H9 (cell line): ENCODE data around the gene NSG1. TPM values are rescaled to one million over a fixed set of nuclear protein-coding genes. Genes with fewer than 3 reads are reported as not detected.

Source experiments
- DNase-seq: peaks from one replicate; pipeline ENCODE4 v3.0.0-alpha.2; 2017
- H2AFZ ChIP-seq: one replicate; pipeline ENCODE4 v1.6.1; 2013; ENCODE audit warnings: mild to moderate bottlenecking, low read length, control low read depth, moderate library complexity
- H2AK5ac ChIP-seq: 2 replicates; pipeline ENCODE4 v1.6.1; 2013; ENCODE audit warnings: low read length, control low read depth, mixed read lengths; ENCODE audit not compliant: insufficient read length
- H2BK120ac ChIP-seq: one replicate; pipeline ENCODE4 v1.6.1; 2013; ENCODE audit warnings: low read depth, mild to moderate bottlenecking, low read length, control low read depth, inconsistent platforms; ENCODE audit not compliant: poor library complexity, severe bottlenecking
- H2BK12ac ChIP-seq: 2 replicates; pipeline ENCODE4 v1.6.1; 2013; ENCODE audit warnings: low read length, control low read depth, mixed read lengths, low read depth; ENCODE audit not compliant: insufficient read length
- H2BK15ac ChIP-seq: 2 replicates; pipeline ENCODE4 v1.6.1; 2013; ENCODE audit warnings: low read depth, low read length, control low read depth
- H2BK20ac ChIP-seq: one replicate; pipeline ENCODE4 v1.6.1; 2013; ENCODE audit warnings: low read depth, mild to moderate bottlenecking, low read length, control low read depth, inconsistent platforms; ENCODE audit not compliant: poor library complexity, severe bottlenecking
- H2BK5ac ChIP-seq: 2 replicates; pipeline ENCODE4 v1.6.1; 2013; ENCODE audit warnings: low read length, control low read depth, mixed read lengths; ENCODE audit not compliant: insufficient read length
- H3K14ac ChIP-seq: 2 replicates; pipeline ENCODE4 v1.6.1; 2013; ENCODE audit warnings: low read length, control low read depth; ENCODE audit not compliant: insufficient read depth
- H3K18ac ChIP-seq: 2 replicates; pipeline ENCODE4 v1.6.1; 2013; ENCODE audit warnings: low read depth, mild to moderate bottlenecking, mixed read lengths, low read length, control low read depth; ENCODE audit not compliant: insufficient read length
- H3K23ac ChIP-seq: 2 replicates; pipeline ENCODE4 v1.6.1; 2013; ENCODE audit warnings: low read length, control low read depth, mixed read lengths, low read depth; ENCODE audit not compliant: insufficient read length
- H3K23me2 ChIP-seq: 2 replicates; pipeline ENCODE4 v1.6.1; 2013; ENCODE audit warnings: low read depth, mild to moderate bottlenecking, mixed read lengths, low read length, control low read depth; ENCODE audit not compliant: insufficient read length, poor library complexity, severe bottlenecking
- H3K27ac ChIP-seq: 2 replicates; pipeline ENCODE4 v1.5.1; 2013; ENCODE audit warnings: low read length, control low read depth, mixed read lengths, low read depth; ENCODE audit not compliant: insufficient read length
- H3K27me3 ChIP-seq: 2 replicates; pipeline ENCODE4 v1.6.1; 2013; ENCODE audit warnings: low read length, control low read depth, inconsistent platforms; ENCODE audit not compliant: insufficient read depth
- H3K4ac ChIP-seq: 2 replicates; pipeline ENCODE4 v1.6.1; 2013; ENCODE audit warnings: low read depth, mild to moderate bottlenecking, control low read depth, inconsistent platforms, low read length, moderate library complexity
- H3K4me1 ChIP-seq: 2 replicates; pipeline ENCODE4 v1.6.1; 2013; ENCODE audit warnings: low read length, control low read depth, inconsistent platforms; ENCODE audit not compliant: insufficient read depth
- H3K4me2 ChIP-seq: 2 replicates; pipeline ENCODE4 v1.6.1; 2013; ENCODE audit warnings: low read length, control low read depth, mixed read lengths; ENCODE audit not compliant: insufficient read length, insufficient read depth
- H3K56ac ChIP-seq: 2 replicates; pipeline ENCODE4 v1.6.1; 2013; ENCODE audit warnings: low read depth, mild to moderate bottlenecking, mixed read lengths, low read length, control low read depth; ENCODE audit not compliant: insufficient read length
- H3K79me1 ChIP-seq: 2 replicates; pipeline ENCODE4 v1.6.1; 2013; ENCODE audit warnings: low read depth, mild to moderate bottlenecking, moderate library complexity, low read length, control low read depth, inconsistent platforms; ENCODE audit not compliant: insufficient read depth, poor library complexity, severe bottlenecking
- H3K79me2 ChIP-seq: 2 replicates; pipeline ENCODE4 v1.6.1; 2013; ENCODE audit warnings: low read length, control low read depth, inconsistent platforms; ENCODE audit not compliant: insufficient read depth
- H3K9ac ChIP-seq: 2 replicates; pipeline ENCODE4 v1.6.1; 2013; ENCODE audit warnings: low read length, control low read depth, mixed read lengths; ENCODE audit not compliant: insufficient read length; ENCODE audit errors: extremely low read depth
- H3K9me3 ChIP-seq: one replicate; pipeline ENCODE4 v1.6.1; 2013; ENCODE audit warnings: low read depth, low read length, inconsistent platforms; ENCODE audit not compliant: control insufficient read depth
- H3T11ph ChIP-seq: one replicate; pipeline ENCODE4 v1.6.1; 2013; ENCODE audit warnings: mild to moderate bottlenecking, low read length, control low read depth, inconsistent platforms
- H4K20me1 ChIP-seq: one replicate; pipeline ENCODE4 v1.6.1; 2013; ENCODE audit not compliant: control insufficient read depth, insufficient read length, insufficient read depth
- H4K5ac ChIP-seq: 2 replicates; pipeline ENCODE4 v1.6.1; 2013; ENCODE audit warnings: low read depth, mild to moderate bottlenecking, mixed read lengths, low read length, control low read depth; ENCODE audit not compliant: insufficient read length
- H4K8ac ChIP-seq: replicated peaks from 2 replicates; pipeline ENCODE4 v1.6.1; 2013; ENCODE audit warnings: low read length, control low read depth, mixed read lengths, low read depth; ENCODE audit not compliant: insufficient read length
- H4K91ac ChIP-seq: 2 replicates; pipeline ENCODE4 v1.6.1; 2013; ENCODE audit warnings: low read depth, mild to moderate bottlenecking, moderate library complexity, mixed read lengths, low read length, control low read depth; ENCODE audit not compliant: insufficient read length
- H3K27ac Mint-ChIP-seq, 3 experiments: 2 replicates in 2 of 3; 3 replicates in 1 of 3; pipeline ENCODE4 v1.8.0; 2020 to 2021; ENCODE audit warnings: mixed read lengths in 3 of 3, mild to moderate bottlenecking in 1 of 3, moderate library complexity in 1 of 3
- H3K27me3 Mint-ChIP-seq: 2 replicates; pipeline ENCODE4 v1.8.0; 2021; ENCODE audit warnings: low read depth, mild to moderate bottlenecking, moderate library complexity, mixed read lengths
- H3K36me3 Mint-ChIP-seq, 3 experiments: 2 replicates in 2 of 3; 3 replicates in 1 of 3; pipeline ENCODE4 v1.8.0; 2020 to 2021; ENCODE audit warnings: low read depth in 3 of 3, mixed read lengths in 3 of 3; ENCODE audit not compliant: insufficient read depth in 1 of 3
- H3K4me1 Mint-ChIP-seq, 2 experiments: 2 replicates each; pipeline ENCODE4 v1.8.0; 2020; ENCODE audit warnings: mixed read lengths in 2 of 2
- H3K4me3 Mint-ChIP-seq, 2 experiments: 2 replicates in 1 of 2; 3 replicates in 1 of 2; pipeline ENCODE4 v1.8.0; 2020 to 2021; ENCODE audit warnings: mild to moderate bottlenecking in 2 of 2, mixed read lengths in 2 of 2, moderate library complexity in 1 of 2
- H3K9me3 Mint-ChIP-seq, 2 experiments: 2 replicates in 1 of 2; 3 replicates in 1 of 2; pipeline ENCODE4 v1.8.0; 2020; ENCODE audit warnings: mild to moderate bottlenecking in 2 of 2, mixed read lengths in 2 of 2, moderate library complexity in 1 of 2
- CTCF ChIP-seq: fragments of 200-600 bp; sonication (generic); conservative IDR thresholded peaks from 3 replicates; pipeline ENCODE4 v1.8.0; 2021; ENCODE audit warnings: antibody characterized with exemption, mild to moderate bottlenecking
- WGBS: extraction: QIAGEN DNeasy Blood & Tissue Kit; methylation state at CpG from one replicate; pipeline ENCODE4 v1.1.7; 2013; ENCODE audit warnings: missing lambda C conversion rate, low lambda C conversion rate, mixed read lengths; ENCODE audit not compliant: insufficient read length; ENCODE audit errors: extremely low coverage; 5-methylcytosine and 5-hydroxymethylcytosine counted together
- total RNA-seq: library from RNA; stranded (reverse); gene quantifications from 2 replicates; pipeline ENCODE4 v1.2.1, GENCODE V29; 2021

The NSG1 gene
- total RNA-seq, 1 experiment from 2014 or later: 9.3 TPM

- Histone ChIP-seq H2BK5ac (no peak overlapping the region), H3K56ac (no peak overlapping the region), H3K4me1 (no peaks in the 10 kb centered on the region), H4K8ac (no peak overlapping the region), H2BK120ac (no peak overlapping the region), H3K4ac (no peak overlapping the region), H3K9ac (no peak overlapping the region), H2BK15ac (no peak overlapping the region), H3K4me2 (no peak overlapping the region), H2BK12ac (no peak overlapping the region), H3K23ac (no peak overlapping the region), H3K14ac (no peak overlapping the region), H4K5ac (no peak overlapping the region), H2BK20ac (no peak overlapping the region), H2AK5ac (no peak overlapping the region), H3K27ac (no peak overlapping the region), H3K27me3 (no peaks in the 10 kb centered on the region; the same call in 1 of the 2 replicates), H3K79me2 (no peaks in the 10 kb centered on the region), H3K79me1 (no peaks in the 10 kb centered on the region), H3K9me3 (no peaks in the 10 kb centered on the region), H3K18ac (no peak overlapping the region), H4K91ac (no peak overlapping the region), H3T11ph (no peak overlapping the region), H4K20me1 (no peaks in the 10 kb centered on the region), H3K23me2 (no peaks in the 10 kb centered on the region), H2AFZ (no peak overlapping the region)
- peaks cover 10% of the 10 kb centered on the region in 2 experiments; a peak in 3 of 4 replicates for H3K4me1 Mint-ChIP-seq
- no peak overlapping the region; a peak in 1 of 7 replicates for H3K27ac Mint-ChIP-seq
- H3K36me3 Mint-ChIP-seq: peaks cover 2 to 7% (median 2%) of the 10 kb centered on the region in 3 experiments; a peak in 3 of 7 replicates
- H3K9me3 Mint-ChIP-seq: peaks cover 2 to 12% of the 10 kb centered on the region in 2 experiments; a peak in 2 of 5 replicates
- no peak for TF ChIP-seq CTCF
- WGBS: no CpG with 5 or more reads among the region's 11 CpGs
- H3K4me3 Mint-ChIP-seq: no peak overlapping the region
- H3K27me3 Mint-ChIP-seq: peaks cover 45% of the 10 kb centered on the region
- no peak for DNase-seq
These were observed 17.9 kb upstream of the NSG1 start for GRCh38 chr4:4368809-4369580.
